ENCODE measurements around the gene DMRT2.

- TF ChIP-seq CTCF (CRISPR knock-in tag; IDR thresholded peaks at IDR 0.05) = no peak
- no peak for TF ChIP-seq EP300 (IDR thresholded peaks at IDR 0.05; ENCODE audit: low read depth in 2 of 2, low read length in 2 of 2)
- no peak for TF ChIP-seq EP300 (CRISPR knock-in tag; IDR thresholded peaks at IDR 0.05; ENCODE audit: borderline replicate concordance)
- TF ChIP-seq NBN (conservative IDR thresholded peaks at IDR 0.05) = no peak
- no peak for TF ChIP-seq RAD21 (CRISPR knock-in tag; IDR thresholded peaks at IDR 0.05)
- no peak for TF ChIP-seq ZNF20 (CRISPR knock-in tag; IDR thresholded peaks at IDR 0.05)
- TF ChIP-seq ZSCAN29 (CRISPR knock-in tag; conservative IDR thresholded peaks at IDR 0.05) = no peak
- no peak for TF ChIP-seq JARID2 (CRISPR knock-in tag; IDR thresholded peaks at IDR 0.05; ENCODE audit: insufficient replicate concordance)
- no peak for TF ChIP-seq ZBTB33 (CRISPR knock-in tag; IDR thresholded peaks at IDR 0.05)
- no peak for TF ChIP-seq REPIN1 (CRISPR knock-in tag; IDR thresholded peaks at IDR 0.05; ENCODE audit: borderline replicate concordance, low read depth)
Observed at GRCh38 chr9:1049641-1050040, 516 bp upstream of the DMRT2 start.

Data from HepG2 (cell line).